Stimulated activated CD4-positive, alpha-beta T cell treated with anti-CD3 and anti-CD28 coated beads, Interleukin-4, amount 100 ng/mL, for 4 hours (primary cell): ENCODE measurements around the gene RTN4RL1.
A peak's percentile ranks its signal among the peaks of the same experiment; 100 is the strongest.
"Not testable (repeated sequence)": the region's sequence is repeated elsewhere in the genome, so short reads cannot be mapped to it uniquely, and the experiment has no call there.

Experiments used
- DNase-seq, 2 experiments: peaks; one replicate each; pipeline ENCODE4 v3.0.0-alpha.2; 2020

Gene RTN4RL1

GRCh38 chr17:2023692-2024571, 1.2 kb downstream of the RTN4RL1 start:
- peak; percentile 30 to 50 for DNase-seq

GRCh38 chr17:2023256-2023655, 1.9 kb downstream of the RTN4RL1 start:
- DNase-seq, result no peak

- no peak for DNase-seq
Observed at GRCh38 chr17:2022647-2023240, 2.4 kb downstream of the RTN4RL1 start.

GRCh38 chr17:2020721-2021120, 4.4 kb downstream of the RTN4RL1 start:
- no peak for DNase-seq

- no peak for DNase-seq
Observed at GRCh38 chr17:2019723-2020122, 5.4 kb downstream of the RTN4RL1 start.

GRCh38 chr17:2018716-2019510, 6.2 kb downstream of the RTN4RL1 start:
- DNase-seq, result no peak

GRCh38 chr17:2017274-2017941, 7.7 kb downstream of the RTN4RL1 start:
- no peak for DNase-seq

- DNase-seq, result no peak
Observed at GRCh38 chr17:2016494-2016893, 8.6 kb downstream of the RTN4RL1 start.

- no peak for DNase-seq
Observed at GRCh38 chr17:2015314-2015713, 9.8 kb downstream of the RTN4RL1 start.

- no peak for DNase-seq
Observed at GRCh38 chr17:2013994-2014317, 11.2 kb downstream of the RTN4RL1 start.

GRCh38 chr17:2013220-2013993, 11.7 kb downstream of the RTN4RL1 start:
- DNase-seq, result not testable (repeated sequence)

- no peak for DNase-seq
Observed at GRCh38 chr17:2012499-2012898, 12.6 kb downstream of the RTN4RL1 start.

GRCh38 chr17:2011411-2012371, 13.4 kb downstream of the RTN4RL1 start:
- no peak for DNase-seq

- DNase-seq, result no peak
Observed at GRCh38 chr17:2009737-2010136, 15.4 kb downstream of the RTN4RL1 start.

- no peak for DNase-seq
Observed at GRCh38 chr17:2008332-2009126, 16.6 kb downstream of the RTN4RL1 start.

- DNase-seq, result no peak
Observed at GRCh38 chr17:2004435-2004952, 20.6 kb downstream of the RTN4RL1 start.

GRCh38 chr17:2003525-2003924, 21.6 kb downstream of the RTN4RL1 start:
- DNase-seq, result no peak

- DNase-seq, result no peak
Observed at GRCh38 chr17:2002767-2003329, 22.3 kb downstream of the RTN4RL1 start.

GRCh38 chr17:1999557-2000251, 25.4 kb downstream of the RTN4RL1 start:
- DNase-seq, result no peak
